Forelimb muscle (tissue), 1 donor: ENCODE measurements around the gene USH1G. TPM values are rescaled to one million over a fixed set of nuclear protein-coding genes. Genes with fewer than 3 reads are reported as not detected.

ENCODE experiments used
- DNase-seq: peaks from one replicate; pipeline ENCODE4 v3.0.0-alpha.2; 2013; ENCODE audit warnings: low read depth
- polyA plus RNA-seq: library from polyadenylated mRNA; unstranded; fragments of 120-200 nt; gene quantifications from one replicate; pipeline ENCODE4 v1.2.1, GENCODE V29; 2013; ENCODE audit not compliant: insufficient read length

Gene USH1G
- polyA plus RNA-seq, 1 donor, result 0.05 TPM

DNA sequence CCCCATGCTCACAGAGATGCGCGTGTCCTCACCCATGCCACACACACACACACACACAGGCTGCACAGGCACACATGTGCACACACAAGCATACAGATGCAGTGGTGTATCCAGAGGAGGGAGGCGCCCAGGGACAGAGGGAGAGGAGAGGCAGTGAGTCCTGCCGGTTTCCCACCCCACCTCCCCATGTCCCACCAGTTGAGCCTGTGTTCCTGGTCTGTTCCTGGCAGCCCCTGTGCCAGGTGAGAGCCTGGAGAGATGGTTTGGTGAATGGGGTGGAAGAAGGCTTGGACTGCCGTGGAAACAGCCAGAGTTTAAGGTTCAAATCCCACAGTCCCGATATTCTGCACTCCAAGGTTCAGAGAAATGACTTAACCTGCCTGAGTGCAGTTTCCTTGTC, 19.4 kb downstream of the USH1G start:
- no peak for DNase-seq

DNA sequence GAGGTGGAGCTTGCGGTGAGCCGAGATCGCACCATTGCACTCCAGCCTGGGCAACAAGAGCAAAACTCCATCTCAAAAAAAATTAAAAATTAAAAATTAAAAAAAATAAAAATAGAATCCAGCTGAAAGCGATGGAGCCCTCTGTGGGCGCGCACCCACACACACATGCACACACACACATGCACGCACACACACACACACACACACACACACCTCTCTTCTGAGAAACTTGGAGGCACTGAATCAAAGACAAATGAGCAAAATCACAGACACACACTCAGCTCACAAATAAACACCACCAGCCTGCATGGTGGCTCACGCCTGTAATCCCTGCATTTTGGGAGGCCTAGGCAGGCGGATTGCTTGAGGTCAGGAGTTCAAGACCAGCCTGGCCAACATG, 20.0 kb downstream of the USH1G start:
- no peak for DNase-seq

GRCh38 chr17:74901353-74902135, 21.5 kb downstream of the USH1G start:
- DNase-seq, result no peak

DNA sequence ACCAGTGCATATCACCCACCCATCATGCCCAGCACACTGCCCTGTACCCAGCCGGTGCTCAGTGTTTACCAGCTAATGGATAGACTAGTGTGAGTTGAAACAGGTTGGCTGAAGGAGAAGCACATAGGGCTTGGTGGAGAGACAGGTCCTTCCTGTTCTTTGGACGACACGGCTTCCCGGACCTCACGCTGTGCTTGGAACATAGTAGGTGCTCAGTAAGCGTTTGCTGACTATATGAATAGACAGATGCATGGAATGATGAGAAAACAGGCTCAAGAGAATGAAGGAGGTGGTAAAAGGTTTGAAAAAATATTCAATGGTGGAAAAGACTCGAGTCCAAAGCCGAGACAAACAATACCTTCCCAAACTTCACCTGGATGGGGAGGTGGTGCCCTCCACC, 22.8 kb downstream of the USH1G start:
- no peak for DNase-seq

GRCh38 chr17:74898376-74898946, 24.6 kb downstream of the USH1G start:
- DNase-seq, result no peak

DNA sequence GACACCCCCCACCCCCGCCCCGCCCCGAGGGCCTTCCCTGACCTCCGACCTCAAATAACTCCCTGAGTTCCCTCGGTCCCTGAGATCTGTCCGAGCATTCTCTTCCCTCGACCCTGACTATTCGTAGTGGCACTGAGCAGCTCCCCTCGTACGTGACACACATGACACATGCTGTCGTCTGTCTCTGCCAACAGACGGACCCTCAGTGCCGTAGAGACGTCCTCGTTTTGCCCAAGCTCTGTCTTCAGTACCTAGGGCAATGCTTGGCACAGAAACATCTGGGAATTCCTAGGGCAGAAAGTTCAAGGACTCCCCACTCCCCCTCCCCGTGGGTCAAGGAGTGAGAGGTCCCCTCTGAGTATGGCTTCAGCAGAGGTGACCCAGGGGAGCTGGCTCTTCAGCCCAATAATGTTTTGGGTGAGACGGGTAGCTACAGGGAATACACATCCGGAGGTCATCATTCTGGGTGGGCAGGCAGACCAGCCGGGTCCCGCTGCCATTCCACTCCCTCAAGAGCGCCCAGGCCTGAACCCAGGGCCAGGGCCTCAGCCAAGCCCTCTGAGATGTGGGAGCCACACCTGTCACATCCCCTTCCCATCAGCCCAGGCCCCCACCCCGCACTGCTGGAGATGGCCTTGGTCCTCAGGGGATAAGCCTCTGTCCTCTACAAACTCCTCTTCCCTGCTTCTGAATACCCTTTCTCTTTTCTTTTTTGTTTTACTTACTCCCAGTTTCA, 29.0 kb downstream of the USH1G start:
- DNase-seq, result no peak

DNA sequence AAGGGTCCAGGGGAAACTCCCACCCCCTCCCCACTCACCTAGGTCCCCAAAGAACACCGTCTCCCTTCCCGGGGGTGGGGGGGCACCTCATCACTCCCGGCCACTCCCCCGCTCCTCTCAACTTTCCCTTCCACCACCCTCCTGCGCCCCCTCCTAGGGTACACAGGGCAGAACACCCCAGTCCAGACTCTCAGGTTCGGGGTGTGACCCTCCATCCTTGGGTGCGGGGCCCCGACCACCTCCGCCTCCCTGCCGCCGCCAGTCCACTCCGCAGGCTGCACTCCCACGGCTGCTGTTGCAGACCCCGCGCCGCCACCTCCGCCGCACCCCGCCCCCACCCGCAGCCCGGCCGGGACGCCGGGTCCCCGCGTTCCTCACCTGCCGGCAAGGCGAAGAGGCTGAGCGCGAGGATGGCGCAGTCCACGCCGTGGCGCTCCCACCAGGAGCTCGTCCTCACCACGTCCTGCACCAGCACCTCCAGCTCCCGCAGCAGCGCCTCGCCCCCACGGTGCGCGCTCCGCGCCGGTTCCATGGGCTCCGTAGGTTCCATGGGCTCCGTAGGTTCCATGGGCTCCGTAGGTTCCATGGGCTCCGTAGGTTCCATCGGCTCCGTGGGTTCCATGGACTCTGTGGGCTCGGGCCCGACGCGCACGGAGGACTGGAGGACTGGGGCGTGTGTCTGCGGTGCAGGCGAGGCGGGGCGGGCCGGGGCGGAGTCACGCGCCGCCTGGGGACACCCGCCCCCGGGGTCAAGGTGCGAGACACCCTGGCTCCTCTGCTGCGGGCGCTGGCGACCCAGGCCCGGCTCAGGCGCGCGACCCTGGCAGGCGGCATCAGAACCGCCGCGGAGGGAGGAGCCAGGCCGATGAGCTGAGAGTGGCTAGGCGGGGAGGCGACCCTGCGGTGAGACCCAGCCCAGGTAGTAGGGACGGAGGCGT, 29.8 kb downstream of the USH1G start, which contains the start of gene FADS6:
TSS of gene FADS6 (minus strand) at position 660 of the 938 bp plus-strand sequence. CDS start at position 622, 38 bp downstream.
- DNase-seq, result no peak

GRCh38 chr17:74892013-74892841, 30.8 kb downstream of the USH1G start:
- no peak for DNase-seq

DNA sequence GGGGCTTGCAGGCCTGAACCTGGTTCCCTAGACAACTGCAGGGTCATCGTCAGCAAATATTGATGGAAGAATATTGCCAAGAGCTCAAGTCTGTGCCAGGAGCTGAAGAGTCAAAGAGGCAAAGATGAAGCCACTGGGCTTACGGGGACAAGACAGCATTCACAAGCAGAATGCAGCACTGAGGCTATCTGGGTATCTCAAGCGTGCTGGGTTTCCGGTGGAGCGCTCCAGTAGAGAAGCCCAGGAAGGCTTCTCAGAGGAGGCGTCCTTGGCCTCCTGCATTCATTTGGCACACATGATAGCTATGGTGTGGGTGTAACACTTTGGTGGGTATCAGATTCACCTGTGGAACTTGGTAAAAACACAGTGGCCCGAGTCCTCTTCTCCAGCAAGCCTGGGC, 32.5 kb downstream of the USH1G start:
- no peak for DNase-seq

GRCh38 chr17:74888469-74888868, 34.6 kb downstream of the USH1G start:
- DNase-seq, result no peak

GRCh38 chr17:74883241-74883745, 39.8 kb downstream of the USH1G start:
- no peak for DNase-seq

DNA sequence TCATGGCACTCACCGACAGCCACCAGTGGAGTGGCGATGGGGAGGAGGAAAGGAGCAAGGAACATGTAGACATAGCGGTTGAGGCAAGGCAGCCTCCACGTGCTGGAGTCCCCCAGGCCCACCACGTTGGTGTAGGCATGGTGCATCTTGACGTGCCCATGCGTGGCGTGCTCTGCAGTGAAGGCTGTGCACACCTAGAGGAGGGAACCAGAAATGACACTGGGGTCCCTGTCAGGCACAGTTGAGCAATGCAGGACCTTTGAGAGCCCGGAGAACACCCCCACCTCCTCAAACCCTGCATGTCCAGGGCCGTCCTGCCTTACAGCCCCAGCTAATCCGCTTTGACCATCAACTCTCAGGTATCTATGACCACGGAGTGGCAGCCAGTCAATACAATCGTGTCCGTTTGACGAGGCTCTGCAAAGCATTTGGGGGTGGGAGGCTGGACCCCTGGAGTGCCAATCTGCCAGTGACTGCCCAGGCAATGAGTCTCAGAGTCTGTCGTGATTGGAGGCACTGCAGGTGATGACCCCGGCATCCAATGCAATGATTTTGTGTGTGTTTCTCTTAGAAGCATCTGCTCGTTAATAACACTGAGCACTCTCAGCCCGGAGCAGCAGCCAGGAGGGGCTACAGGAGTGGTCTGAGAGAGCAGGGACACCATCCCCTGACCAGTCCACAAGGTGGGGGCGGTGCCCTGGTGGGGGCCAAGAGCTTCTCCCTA, 40.4 kb downstream of the USH1G start:
- DNase-seq, result no peak

- no peak for DNase-seq
Measured at GRCh38 chr17:74881073-74881472, 42.0 kb downstream of the USH1G start.

- DNase-seq, result no peak
Measured at GRCh38 chr17:74879308-74879707, 43.7 kb downstream of the USH1G start.

DNA sequence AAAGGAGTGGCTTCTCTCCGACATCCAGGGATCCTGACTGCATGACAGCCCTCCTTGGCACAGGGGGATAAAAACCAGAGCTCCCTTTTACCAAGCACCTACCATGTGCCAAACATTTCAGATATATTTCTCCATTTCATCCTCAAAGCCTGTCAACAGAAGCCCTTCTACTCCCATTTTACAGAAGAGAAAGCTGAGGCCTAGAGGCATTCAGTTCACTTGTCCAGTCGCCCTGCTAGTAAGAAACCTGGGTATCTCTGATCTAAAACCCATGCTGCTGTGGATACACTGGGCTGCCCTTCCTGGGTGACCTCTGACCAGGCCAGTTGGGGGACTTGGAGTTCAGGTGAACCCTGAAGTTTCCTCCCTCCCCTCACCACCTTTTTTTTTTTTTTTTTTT, 44.4 kb downstream of the USH1G start:
- DNase-seq, result no peak

- no peak for DNase-seq
Measured at GRCh38 chr17:74877592-74878548, 45.2 kb downstream of the USH1G start.

DNA sequence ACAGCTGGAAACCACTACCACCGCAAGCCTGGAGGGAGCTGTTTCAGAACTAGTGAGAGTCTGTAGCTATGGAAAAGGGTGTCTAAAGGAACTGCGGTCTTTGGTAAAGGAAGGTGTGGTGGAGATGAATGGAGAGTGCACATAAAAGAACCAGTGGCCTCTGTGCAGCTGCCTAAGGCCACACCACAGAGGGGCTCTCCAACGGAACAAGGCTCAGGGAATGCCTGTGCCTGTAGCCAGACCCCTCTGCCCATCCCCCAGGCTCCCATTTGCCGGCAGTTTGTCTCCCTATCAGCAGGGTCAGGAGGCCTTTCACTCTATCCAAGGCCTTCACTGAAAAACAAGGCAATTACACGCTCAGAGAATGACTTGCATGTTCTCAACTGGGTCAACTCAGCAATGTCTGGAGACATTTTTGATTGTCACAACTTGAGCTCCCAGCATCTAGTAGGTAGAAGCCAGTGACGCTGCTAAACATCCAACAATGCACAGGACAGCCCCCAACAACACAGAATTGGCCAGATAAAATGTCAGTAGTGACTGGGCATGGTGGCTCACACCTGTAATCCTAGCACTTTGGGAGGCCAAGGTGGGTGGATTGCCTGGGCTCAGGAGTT, 47.0 kb downstream of the USH1G start:
- DNase-seq, result no peak
